ENCODE results near the gene C21orf58.
A peak's percentile ranks its signal among the peaks of the same experiment; 100 is the strongest.
"Not testable (repeated sequence)": the region's sequence is repeated elsewhere in the genome, so short reads cannot be mapped to it uniquely, and the experiment has no call there.

The C21orf58 gene

DNA sequence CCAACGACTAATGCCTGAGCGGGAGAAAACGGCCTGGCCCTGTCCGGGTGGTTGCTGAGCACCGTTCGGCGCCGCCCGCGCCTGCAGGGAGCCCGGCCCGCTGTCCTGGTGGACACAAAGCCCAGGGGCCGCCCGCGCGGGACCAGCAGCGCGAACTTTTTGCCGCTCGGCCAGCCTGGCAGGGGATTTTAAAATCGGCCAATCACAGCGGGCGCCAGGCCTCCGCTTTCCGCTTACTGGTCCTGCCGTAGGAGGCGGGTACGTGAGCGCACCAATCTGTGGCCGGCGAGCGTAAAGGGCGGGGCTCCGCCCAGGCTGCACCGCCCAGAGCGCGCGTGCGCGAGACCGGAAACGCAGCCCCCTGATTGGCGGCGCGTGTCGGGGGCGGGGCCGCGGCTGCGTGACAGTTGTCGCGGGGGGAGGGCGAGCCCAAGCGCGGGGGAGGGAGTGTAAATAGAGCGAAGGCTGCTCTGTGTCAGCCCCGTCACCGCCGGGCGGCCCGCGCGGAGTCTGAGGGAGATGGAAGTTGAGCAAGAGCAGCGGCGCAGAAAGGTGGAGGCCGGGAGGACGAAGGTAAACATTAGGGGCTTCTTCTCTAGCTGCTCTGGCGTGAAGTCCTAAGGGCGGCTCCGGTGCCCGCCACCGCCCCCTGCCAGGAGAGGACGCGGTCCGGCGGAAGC lies at the start of gene C21orf58, which contains the start of gene PCNT:
Gene C21orf58 (minus strand): TSS at position 161 of the 680 bp plus-strand sequence. CDS start 1,132 bp downstream, outside the sequence.
Gene PCNT (plus strand): TSS at position 447 of the 680 bp plus-strand sequence. CDS start 73 bp downstream, at position 520.
- TF ChIP-seq, protein P1, sequence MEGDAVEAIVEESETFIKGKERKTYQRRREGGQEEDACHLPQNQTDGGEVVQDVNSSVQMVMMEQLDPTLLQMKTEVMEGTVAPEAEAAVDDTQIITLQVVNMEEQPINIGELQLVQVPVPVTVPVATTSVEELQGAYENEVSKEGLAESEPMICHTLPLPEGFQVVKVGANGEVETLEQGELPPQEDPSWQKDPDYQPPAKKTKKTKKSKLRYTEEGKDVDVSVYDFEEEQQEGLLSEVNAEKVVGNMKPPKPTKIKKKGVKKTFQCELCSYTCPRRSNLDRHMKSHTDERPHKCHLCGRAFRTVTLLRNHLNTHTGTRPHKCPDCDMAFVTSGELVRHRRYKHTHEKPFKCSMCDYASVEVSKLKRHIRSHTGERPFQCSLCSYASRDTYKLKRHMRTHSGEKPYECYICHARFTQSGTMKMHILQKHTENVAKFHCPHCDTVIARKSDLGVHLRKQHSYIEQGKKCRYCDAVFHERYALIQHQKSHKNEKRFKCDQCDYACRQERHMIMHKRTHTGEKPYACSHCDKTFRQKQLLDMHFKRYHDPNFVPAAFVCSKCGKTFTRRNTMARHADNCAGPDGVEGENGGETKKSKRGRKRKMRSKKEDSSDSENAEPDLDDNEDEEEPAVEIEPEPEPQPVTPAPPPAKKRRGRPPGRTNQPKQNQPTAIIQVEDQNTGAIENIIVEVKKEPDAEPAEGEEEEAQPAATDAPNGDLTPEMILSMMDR (IDR thresholded peaks at IDR 0.05; ENCODE audit: low read depth, low read length): no peak
- peak within 1 kb of the TSS; percentile 94 for H3K4me3 ChIP-seq (ENCODE audit: low read depth, low read length)

DNA sequence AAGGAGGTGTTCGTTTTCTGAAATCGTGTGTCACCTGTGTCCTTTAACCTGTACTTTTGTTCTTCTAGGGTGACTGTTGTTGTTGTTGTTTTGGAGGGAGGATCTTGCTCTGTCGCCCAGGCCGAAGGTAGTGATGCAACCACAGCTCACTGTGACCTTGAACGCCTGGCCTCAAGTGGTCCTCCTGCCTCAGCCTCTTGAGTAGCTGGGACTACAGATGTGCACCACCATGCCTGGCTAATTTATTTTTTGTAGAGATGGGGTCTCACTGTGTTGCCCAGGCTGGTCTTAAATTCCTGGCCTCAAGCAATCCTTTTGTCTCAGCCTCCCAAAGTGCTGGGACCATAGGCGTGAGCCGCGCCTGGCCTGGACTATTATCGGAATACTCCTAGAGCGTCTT lies 49.3 kb upstream of the C21orf58 start:
- H3K4me3 ChIP-seq (ENCODE audit: low read depth, low read length): not testable (repeated sequence)

DNA sequence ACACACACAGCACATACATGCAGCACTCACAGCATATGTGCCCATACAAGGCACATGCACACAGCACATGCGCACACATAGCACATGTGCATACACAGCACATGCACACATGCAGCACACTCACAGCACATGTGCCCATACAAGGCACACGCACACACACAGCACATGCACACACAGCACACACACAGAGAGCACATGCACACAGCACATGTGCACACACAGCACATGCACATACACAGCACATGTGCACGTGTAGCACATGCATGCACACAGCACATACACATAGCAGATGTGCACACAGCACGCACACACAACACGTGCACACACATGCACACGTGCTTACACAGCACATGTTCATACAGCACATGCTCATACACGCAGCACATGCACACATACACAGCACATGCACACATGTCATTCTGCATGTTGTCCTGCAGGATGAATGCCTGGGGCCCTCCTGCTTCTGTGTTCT lies 48.4 kb upstream of the C21orf58 start:
- no peak overlapping the region for H3K4me3 ChIP-seq (ENCODE audit: low read depth, low read length)
- TF ChIP-seq, protein P1 (IDR thresholded peaks at IDR 0.05; ENCODE audit: low read depth, low read length): no peak

DNA sequence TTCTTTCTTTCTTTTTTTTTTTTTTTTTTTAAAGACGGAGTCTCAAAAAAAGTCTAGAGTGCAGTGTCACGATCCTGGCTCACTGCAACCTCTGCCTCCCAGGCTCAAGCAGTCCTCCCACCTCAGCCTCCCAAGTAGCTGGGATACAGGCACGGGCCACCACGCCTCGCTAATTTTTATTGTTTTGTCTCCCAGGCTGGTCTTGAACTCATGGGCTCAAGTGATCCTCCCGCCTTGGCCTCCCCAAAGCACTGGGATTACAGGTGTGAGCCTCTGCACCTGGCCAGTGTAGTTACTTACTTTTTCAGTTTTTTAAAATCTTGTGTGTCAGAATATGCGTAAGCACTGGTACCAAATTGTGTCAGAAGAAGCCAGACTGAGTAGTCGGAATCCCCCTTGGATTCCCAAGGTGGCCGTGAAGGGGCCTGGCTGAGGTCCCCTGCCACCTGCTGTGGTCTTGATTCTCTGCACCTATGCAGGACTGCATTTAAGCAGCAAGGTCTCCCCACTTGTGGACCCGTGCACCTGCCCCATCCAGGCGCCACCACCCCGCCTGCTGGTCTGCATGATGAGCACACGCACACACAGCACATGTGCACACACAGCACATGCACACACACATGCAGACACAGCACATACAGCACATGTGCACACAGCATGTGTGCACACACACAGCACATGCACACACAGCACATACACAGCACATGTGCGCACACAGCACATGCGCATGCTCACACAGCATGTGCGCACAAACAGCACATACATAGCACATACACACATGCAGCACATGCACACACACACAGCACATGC lies 47.7 kb upstream of the C21orf58 start:
- TF ChIP-seq, protein P1 (IDR thresholded peaks at IDR 0.05; ENCODE audit: low read depth, low read length): no peak
- H3K4me3 ChIP-seq (ENCODE audit: low read depth, low read length): no peak overlapping the region

DNA sequence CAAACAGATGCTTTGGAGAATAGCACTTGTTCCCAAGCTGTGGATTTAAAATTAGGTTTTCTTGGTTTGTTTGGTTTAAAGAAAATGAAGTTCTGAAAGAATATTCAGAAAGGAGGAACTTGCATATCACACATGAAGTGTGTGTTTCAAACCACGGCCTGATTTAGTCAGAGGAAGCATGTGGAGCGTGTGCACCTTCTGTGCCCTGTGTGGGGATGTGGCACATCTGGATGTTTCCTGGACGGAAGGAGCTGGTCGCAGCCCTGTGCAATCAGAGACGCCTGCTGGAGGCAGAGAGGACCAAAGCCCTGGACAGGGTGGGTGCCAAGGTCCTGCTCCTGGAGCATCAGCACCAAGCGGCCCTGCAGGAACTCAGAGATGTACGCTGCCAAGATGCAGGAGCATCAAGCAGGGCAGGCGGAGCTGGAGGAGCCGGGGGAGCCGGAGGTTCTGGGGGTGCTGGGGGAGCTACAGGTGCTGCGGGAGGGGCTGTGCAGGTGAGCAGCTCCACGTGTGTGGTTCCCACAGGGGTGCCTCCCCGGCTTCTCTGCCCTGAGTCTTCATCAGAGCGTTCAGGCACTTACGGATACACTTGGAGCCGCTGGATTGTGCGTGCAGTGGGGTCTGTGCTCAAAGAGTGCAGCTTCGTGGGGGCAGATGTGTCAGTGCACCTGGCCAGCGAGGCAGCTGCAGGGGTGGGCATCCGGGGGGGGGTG lies 46.0 kb upstream of the C21orf58 start:
- TF ChIP-seq, protein P1 (IDR thresholded peaks at IDR 0.05; ENCODE audit: low read depth, low read length): no peak

DNA sequence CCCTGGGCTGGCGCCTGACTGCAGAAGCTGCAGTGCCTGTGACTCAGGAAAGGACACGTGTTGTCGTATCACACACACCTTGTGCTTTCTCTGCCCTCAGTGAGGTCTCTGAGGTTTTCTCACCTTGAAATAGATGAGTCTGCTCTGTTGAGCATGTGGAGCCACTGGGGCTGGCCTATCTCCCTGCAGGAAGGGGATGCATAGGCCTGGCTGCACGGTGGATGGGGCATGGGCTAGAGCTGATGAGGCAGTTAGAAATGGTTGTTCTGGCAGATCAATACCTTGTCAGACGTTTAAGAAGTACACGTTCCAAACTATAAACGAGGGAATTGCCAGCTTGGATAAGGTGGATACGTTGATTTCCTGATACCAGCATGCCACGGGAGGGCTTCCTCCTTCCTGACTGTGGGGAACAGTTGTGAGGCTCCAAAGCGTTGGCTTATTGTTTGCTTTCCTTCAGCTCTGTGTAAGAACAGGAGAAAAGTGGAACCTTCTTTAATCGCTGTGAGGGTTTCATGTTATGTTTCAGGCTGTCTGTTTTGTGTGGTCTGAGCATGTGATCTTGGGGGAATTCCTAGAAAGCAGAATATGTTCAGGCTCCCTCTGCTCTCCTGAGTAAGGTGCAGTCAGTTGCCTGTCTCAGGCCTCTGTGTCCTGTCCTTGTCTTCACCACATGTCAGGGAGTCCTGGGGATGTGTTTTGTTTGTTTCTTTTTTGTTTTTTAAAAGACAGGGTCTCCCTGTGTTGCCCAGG lies 45.0 kb upstream of the C21orf58 start:
- H3K4me3 ChIP-seq (ENCODE audit: low read depth, low read length): no peak overlapping the region
- TF ChIP-seq, protein P1 (IDR thresholded peaks at IDR 0.05; ENCODE audit: low read depth, low read length): no peak

More for the DNA sequence above, 46.0 kb upstream of the C21orf58 start:
- H3K4me3 ChIP-seq (ENCODE audit: low read depth, low read length): no peak overlapping the region

DNA sequence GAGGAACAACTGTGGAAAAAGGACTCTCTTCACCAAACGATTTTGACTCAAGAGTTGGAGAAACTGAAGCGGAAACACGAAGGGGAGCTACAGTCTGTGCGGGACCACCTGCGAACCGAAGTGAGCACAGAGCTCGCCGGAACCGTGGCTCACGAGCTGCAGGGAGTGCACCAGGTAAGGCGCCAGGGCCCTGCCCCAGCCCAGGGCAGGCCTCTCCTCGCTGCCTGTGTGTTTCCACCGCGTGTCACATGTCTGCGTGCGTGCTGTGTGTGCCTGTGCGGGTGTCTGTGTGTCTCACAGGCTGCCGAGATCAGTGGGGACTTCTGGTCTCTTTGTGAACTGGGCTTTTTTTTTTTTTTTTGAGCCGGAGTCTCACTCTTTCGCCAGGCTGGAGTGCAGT lies 43.3 kb upstream of the C21orf58 start:
- no peak overlapping the region for H3K4me3 ChIP-seq (ENCODE audit: low read depth, low read length)
- TF ChIP-seq, protein P1 (IDR thresholded peaks at IDR 0.05; ENCODE audit: low read depth, low read length): no peak

Data from WI38 (cell line).